ENCODE measurements around the gene PPP4C.

The PPP4C gene

GRCh38 chr16:30054451-30054850 lies 21.3 kb upstream of the PPP4C start:
- Histone ChIP-seq H3K4me3 (replicated peaks; ENCODE audit: insufficient read depth, low read length) (no peak overlapping the region), H3K27ac (replicated peaks) (no peak overlapping the region), H3K27me3 (ENCODE audit: insufficient read depth, poor library complexity, severe bottlenecking) (no peaks in the 10 kb centered on the region)
- DNase-seq (ENCODE audit: low read depth in 1 of 2, low spot score in 1 of 2) = no peak
- no peak for TF ChIP-seq GABPA (IDR thresholded peaks at IDR 0.05; ENCODE audit: low read depth)
- TF ChIP-seq POLR2AphosphoS5 (IDR thresholded peaks at IDR 0.05; ENCODE audit: low read depth) = no peak
- TF ChIP-seq, protein P1, sequence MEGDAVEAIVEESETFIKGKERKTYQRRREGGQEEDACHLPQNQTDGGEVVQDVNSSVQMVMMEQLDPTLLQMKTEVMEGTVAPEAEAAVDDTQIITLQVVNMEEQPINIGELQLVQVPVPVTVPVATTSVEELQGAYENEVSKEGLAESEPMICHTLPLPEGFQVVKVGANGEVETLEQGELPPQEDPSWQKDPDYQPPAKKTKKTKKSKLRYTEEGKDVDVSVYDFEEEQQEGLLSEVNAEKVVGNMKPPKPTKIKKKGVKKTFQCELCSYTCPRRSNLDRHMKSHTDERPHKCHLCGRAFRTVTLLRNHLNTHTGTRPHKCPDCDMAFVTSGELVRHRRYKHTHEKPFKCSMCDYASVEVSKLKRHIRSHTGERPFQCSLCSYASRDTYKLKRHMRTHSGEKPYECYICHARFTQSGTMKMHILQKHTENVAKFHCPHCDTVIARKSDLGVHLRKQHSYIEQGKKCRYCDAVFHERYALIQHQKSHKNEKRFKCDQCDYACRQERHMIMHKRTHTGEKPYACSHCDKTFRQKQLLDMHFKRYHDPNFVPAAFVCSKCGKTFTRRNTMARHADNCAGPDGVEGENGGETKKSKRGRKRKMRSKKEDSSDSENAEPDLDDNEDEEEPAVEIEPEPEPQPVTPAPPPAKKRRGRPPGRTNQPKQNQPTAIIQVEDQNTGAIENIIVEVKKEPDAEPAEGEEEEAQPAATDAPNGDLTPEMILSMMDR (IDR thresholded peaks at IDR 0.05; ENCODE audit: insufficient read depth, low read length) = no peak
- TF ChIP-seq REST (IDR thresholded peaks at IDR 0.05; ENCODE audit: insufficient replicate concordance, low read depth) = no peak
- TF ChIP-seq SPI1 (IDR thresholded peaks at IDR 0.05; ENCODE audit: borderline replicate concordance, low read depth) = no peak

DNA sequence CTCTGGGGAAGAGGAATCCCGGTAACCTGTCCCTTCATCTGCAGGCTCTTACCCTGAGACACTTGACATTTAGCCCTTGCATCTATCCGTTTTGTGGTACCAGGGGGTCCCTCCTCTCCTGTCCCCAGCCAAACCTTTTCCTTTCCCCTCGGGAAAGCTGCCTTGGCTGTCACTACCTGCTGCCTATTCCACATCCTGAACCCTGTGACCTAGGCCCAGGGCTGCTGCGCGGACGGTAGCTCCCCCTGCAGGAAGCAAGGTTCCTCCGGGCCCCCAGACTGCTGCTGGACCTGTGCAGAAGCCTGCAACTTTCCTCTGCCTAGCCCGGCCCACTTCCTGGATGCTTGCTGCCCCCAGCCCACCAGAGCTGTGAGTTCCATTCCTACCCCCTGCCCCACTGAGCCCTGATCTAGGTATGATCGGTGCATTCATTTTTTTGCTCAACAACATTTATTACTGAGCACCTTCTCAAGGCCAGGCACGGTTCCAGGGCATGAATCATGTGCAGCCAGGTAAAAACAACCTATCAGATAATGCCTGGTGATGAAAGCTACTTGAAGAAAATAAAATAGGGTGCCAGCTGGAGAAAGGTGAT lies 20.7 kb upstream of the PPP4C start:
- H3K27me3 ChIP-seq (ENCODE audit: insufficient read depth, poor library complexity, severe bottlenecking) = no peaks in the 10 kb centered on the region
- TF ChIP-seq, protein P1 (IDR thresholded peaks at IDR 0.05; ENCODE audit: insufficient read depth, low read length) = peak; percentile 71
- no peak for TF ChIP-seq GABPA (IDR thresholded peaks at IDR 0.05; ENCODE audit: low read depth)
- no peak for TF ChIP-seq SPI1 (IDR thresholded peaks at IDR 0.05; ENCODE audit: borderline replicate concordance, low read depth)
- TF ChIP-seq POLR2AphosphoS5 (IDR thresholded peaks at IDR 0.05; ENCODE audit: low read depth) = no peak
- no peak for TF ChIP-seq REST (IDR thresholded peaks at IDR 0.05; ENCODE audit: insufficient replicate concordance, low read depth)
- H3K4me3 ChIP-seq (replicated peaks; ENCODE audit: insufficient read depth, low read length) = no peak overlapping the region
- DNase-seq (ENCODE audit: low read depth in 1 of 2, low spot score in 1 of 2) = peak in 1 of 2 experiments; percentile 61
- no peak overlapping the region for H3K27ac ChIP-seq (replicated peaks)

GRCh38 chr16:30060346-30060745 lies 15.4 kb upstream of the PPP4C start:
- TF ChIP-seq, protein P1 (IDR thresholded peaks at IDR 0.05; ENCODE audit: insufficient read depth, low read length) = no peak
- TF ChIP-seq GABPA (IDR thresholded peaks at IDR 0.05; ENCODE audit: low read depth) (no peak), POLR2AphosphoS5 (IDR thresholded peaks at IDR 0.05; ENCODE audit: low read depth) (no peak), REST (IDR thresholded peaks at IDR 0.05; ENCODE audit: insufficient replicate concordance, low read depth) (no peak), SPI1 (IDR thresholded peaks at IDR 0.05; ENCODE audit: borderline replicate concordance, low read depth) (no peak)
- no peak overlapping the region for H3K4me3 ChIP-seq (replicated peaks; ENCODE audit: insufficient read depth, low read length)
- H3K27me3 ChIP-seq (ENCODE audit: insufficient read depth, poor library complexity, severe bottlenecking) = no peaks in the 10 kb centered on the region
- H3K27ac ChIP-seq (replicated peaks) = no peak overlapping the region
- no peak for DNase-seq (ENCODE audit: low read depth in 1 of 2, low spot score in 1 of 2)
